Fibroblast of mammary gland (primary cell): ENCODE data around the gene ADAD1.

Source experiments
- DNase-seq: peaks from one replicate; pipeline ENCODE4 v3.0.0-alpha.2; 2010; ENCODE audit warnings: low read depth
- H3K4me3 ChIP-seq: 2 replicates; pipeline ENCODE4 v1.5.1; 2011; ENCODE audit warnings: low read depth, mild to moderate bottlenecking, low read length, moderate library complexity; ENCODE audit not compliant: control insufficient read depth
- CTCF ChIP-seq: conservative IDR thresholded peaks from 2 replicates; pipeline ENCODE4 v1.5.1; 2011; ENCODE audit warnings: low read depth, low read length, inconsistent platforms; ENCODE audit not compliant: control insufficient read depth, insufficient read depth

ADAD1 gene

GRCh38 chr4:122476126-122476525 lies 97.3 kb downstream of the ADAD1 start:
- no peak for TF ChIP-seq CTCF
- DNase-seq = no peak
- no peak overlapping the region for H3K4me3 ChIP-seq

GRCh38 chr4:122476745-122477144 lies 97.9 kb downstream of the ADAD1 start:
- DNase-seq = no peak
- H3K4me3 ChIP-seq = no peak overlapping the region
- TF ChIP-seq CTCF = no peak
